Muscle of back (tissue), 10 donors: ENCODE results near the gene PON3. TPM values are rescaled to one million over a fixed set of nuclear protein-coding genes. Genes with fewer than 3 reads are reported as not detected.

Source experiments
- polyA plus RNA-seq, 10 donors: library from polyadenylated mRNA; unstranded; fragments of 120-200 nt; gene quantifications; one replicate each; pipeline ENCODE4 v1.2.1, GENCODE V29; 2013; ENCODE audit not compliant: insufficient read length in 10 of 10

The PON3 gene
- polyA plus RNA-seq, 10 donors = 3.1 to 14.5 (median 5.2) TPM

Other genes with a start within 250 kb of the PON3 start
- 1 to 10 TPM in 1 of 10 donors, under 1 TPM in 9; 0.17 to 1.5 (median 0.67) TPM for gene PON1, start 71.8 kb downstream of the PON3 start, polyA plus RNA-seq
- gene PON2, start 38.7 kb upstream of the PON3 start, polyA plus RNA-seq = 100 to 1,000 TPM in 4 of 10 donors, 10 to 100 TPM in 6; 59.1 to 197 (median 91.9) TPM
- gene ASB4, start 89.6 kb upstream of the PON3 start, polyA plus RNA-seq = 10 to 100 TPM; 17.9 to 36.9 (median 29.0) TPM
- 10 to 100 TPM in 9 of 10 donors, 1 to 10 TPM in 1; 9.0 to 25.3 (median 15.7) TPM for gene PDK4, start 200.1 kb upstream of the PON3 start, polyA plus RNA-seq